ENCODE data around the gene NDUFA7. TPM values are rescaled to one million over a fixed set of nuclear protein-coding genes. Genes with fewer than 3 reads are reported as not detected.
"Not testable (repeated sequence)": the region's sequence is repeated elsewhere in the genome, so short reads cannot be mapped to it uniquely, and the experiment has no call there.

The NDUFA7 gene
- polyA plus RNA-seq, 3 donors: 49.9 to 153 (median 133) TPM

DNA sequence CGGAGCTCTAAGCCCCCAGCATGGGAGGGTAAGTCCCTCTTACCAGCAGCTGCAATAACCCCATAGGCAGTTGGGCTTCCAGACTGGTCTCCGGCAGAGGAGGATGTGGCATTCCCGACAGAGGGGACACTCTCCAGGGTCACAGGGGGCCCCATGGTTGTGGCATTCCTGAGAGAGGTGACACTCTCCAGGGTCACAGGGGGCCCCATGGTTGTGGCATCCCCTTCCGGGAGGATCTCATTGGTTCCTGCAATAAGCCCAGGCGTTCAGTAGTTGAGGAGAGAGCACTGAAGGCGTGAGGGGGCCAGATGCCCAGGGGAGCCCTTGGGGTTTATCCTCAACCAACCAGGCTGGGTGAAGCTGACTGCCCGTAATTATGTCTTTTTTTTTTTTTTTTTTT lies 18.4 kb downstream of the NDUFA7 start:
- no peak for DNase-seq
- Histone ChIP-seq H4K20me1 (ENCODE audit: insufficient read depth, low read length) (no peaks in the 10 kb centered on the region), H3K79me2 (ENCODE audit: insufficient read depth, low read length) (no peaks in the 10 kb centered on the region), H3K27ac (ENCODE audit: low read depth in 1 of 2, low read length in 2 of 2) (no peak overlapping the region), H3K36me3 (replicated peaks in 1 of 2; ENCODE audit: control insufficient read depth in 1 of 2, insufficient read depth in 2 of 2, low read length in 2 of 2) (no peaks in the 10 kb centered on the region), H2AFZ (ENCODE audit: insufficient read depth, low read depth, low read length, poor library complexity, severe bottlenecking) (no peak overlapping the region), H3K4me1 (ENCODE audit: control insufficient read depth in 1 of 2, insufficient read depth in 2 of 2, low read length in 2 of 2) (peaks cover 3% of the 10 kb centered on the region in 2 donors), H3K9me3 (replicated peaks in 1 of 2; ENCODE audit: control insufficient read depth in 1 of 2, insufficient read depth in 1 of 2, low read length in 2 of 2) (no peaks in the 10 kb centered on the region), H3K4me3 (replicated peaks in 1 of 3; ENCODE audit: low read depth in 2 of 3, low read length in 3 of 3) (no peak overlapping the region), H3K9ac (ENCODE audit: insufficient read depth, low read length, poor library complexity, severe bottlenecking) (no peak overlapping the region), H3K4me2 (replicated peaks; ENCODE audit: extremely low read depth, low read length, poor library complexity, severe bottlenecking) (no peak overlapping the region), H3K27me3 (ENCODE audit: control insufficient read depth in 2 of 2, insufficient read depth in 2 of 2, low read length in 2 of 2) (peaks cover 0 to 17% of the 10 kb centered on the region in 2 donors)
- 90% methylated on average over 2 of the region's 7 CpGs for WGBS (ENCODE audit: insufficient coverage)
- peaks cover 0 to 6% of the 10 kb centered on the region in 2 donors for H3K36me3 Mint-ChIP-seq
- intact Hi-C loops (cut with micrococcal nuclease): no loop called here
- H3K4me1 Mint-ChIP-seq: peaks cover 11% of the 10 kb centered on the region
- H3K27ac Mint-ChIP-seq: no peak overlapping the region
- H3K4me3 Mint-ChIP-seq: no peak overlapping the region
- peaks cover 28 to 57% (median 35%) of the 10 kb centered on the region in 3 donors for H3K27me3 Mint-ChIP-seq (ENCODE audit: low read depth in 3 of 3)
- peaks cover 0 to 3% (median 0%) of the 10 kb centered on the region in 7 donors for H3K9me3 Mint-ChIP-seq
- TF ChIP-seq, protein P1, sequence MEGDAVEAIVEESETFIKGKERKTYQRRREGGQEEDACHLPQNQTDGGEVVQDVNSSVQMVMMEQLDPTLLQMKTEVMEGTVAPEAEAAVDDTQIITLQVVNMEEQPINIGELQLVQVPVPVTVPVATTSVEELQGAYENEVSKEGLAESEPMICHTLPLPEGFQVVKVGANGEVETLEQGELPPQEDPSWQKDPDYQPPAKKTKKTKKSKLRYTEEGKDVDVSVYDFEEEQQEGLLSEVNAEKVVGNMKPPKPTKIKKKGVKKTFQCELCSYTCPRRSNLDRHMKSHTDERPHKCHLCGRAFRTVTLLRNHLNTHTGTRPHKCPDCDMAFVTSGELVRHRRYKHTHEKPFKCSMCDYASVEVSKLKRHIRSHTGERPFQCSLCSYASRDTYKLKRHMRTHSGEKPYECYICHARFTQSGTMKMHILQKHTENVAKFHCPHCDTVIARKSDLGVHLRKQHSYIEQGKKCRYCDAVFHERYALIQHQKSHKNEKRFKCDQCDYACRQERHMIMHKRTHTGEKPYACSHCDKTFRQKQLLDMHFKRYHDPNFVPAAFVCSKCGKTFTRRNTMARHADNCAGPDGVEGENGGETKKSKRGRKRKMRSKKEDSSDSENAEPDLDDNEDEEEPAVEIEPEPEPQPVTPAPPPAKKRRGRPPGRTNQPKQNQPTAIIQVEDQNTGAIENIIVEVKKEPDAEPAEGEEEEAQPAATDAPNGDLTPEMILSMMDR (IDR thresholded peaks at IDR 0.05): no peak

DNA sequence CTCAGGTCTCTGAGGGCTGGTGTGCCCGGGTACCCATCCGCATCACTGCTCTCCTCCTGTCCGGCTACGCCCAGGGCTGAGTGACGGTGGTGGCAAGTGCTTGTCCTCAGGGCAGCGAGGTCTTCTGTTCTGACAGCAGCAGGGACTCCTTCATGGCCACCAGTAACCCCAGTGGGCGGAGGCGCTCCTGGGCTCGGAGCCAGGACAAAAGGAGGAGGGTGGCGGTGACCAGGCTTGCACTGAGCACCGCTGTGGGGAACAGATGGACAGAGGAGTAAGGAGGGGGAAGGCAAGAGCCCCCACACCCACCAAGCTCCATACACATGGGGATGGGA lies 18.9 kb downstream of the NDUFA7 start:
- Histone ChIP-seq H2AFZ (ENCODE audit: insufficient read depth, low read depth, low read length, poor library complexity, severe bottlenecking) (no peak overlapping the region), H3K36me3 (replicated peaks in 1 of 2; ENCODE audit: control insufficient read depth in 1 of 2, insufficient read depth in 2 of 2, low read length in 2 of 2) (no peaks in the 10 kb centered on the region), H3K9me3 (replicated peaks in 1 of 2; ENCODE audit: control insufficient read depth in 1 of 2, insufficient read depth in 1 of 2, low read length in 2 of 2) (no peaks in the 10 kb centered on the region), H3K9ac (ENCODE audit: insufficient read depth, low read length, poor library complexity, severe bottlenecking) (no peak overlapping the region), H3K4me2 (replicated peaks; ENCODE audit: extremely low read depth, low read length, poor library complexity, severe bottlenecking) (no peak overlapping the region), H4K20me1 (ENCODE audit: insufficient read depth, low read length) (no peaks in the 10 kb centered on the region), H3K79me2 (ENCODE audit: insufficient read depth, low read length) (no peaks in the 10 kb centered on the region), H3K27me3 (ENCODE audit: control insufficient read depth in 2 of 2, insufficient read depth in 2 of 2, low read length in 2 of 2) (peaks cover 0 to 13% of the 10 kb centered on the region in 2 donors), H3K4me3 (replicated peaks in 1 of 3; ENCODE audit: low read depth in 2 of 3, low read length in 3 of 3) (no peak overlapping the region), H3K27ac (ENCODE audit: low read depth in 1 of 2, low read length in 2 of 2) (no peak overlapping the region), H3K4me1 (ENCODE audit: control insufficient read depth in 1 of 2, insufficient read depth in 2 of 2, low read length in 2 of 2) (no peaks in the 10 kb centered on the region)
- peaks cover 0 to 3% (median 0%) of the 10 kb centered on the region in 7 donors for H3K9me3 Mint-ChIP-seq
- 96% methylated on average over 6 of the region's 11 CpGs for WGBS (ENCODE audit: insufficient coverage)
- TF ChIP-seq, protein P1 (IDR thresholded peaks at IDR 0.05): no peak
- H3K36me3 Mint-ChIP-seq: peaks cover 0 to 2% of the 10 kb centered on the region in 2 donors
- no peak overlapping the region for H3K27ac Mint-ChIP-seq
- H3K4me1 Mint-ChIP-seq: peaks cover 7% of the 10 kb centered on the region
- peaks cover 25 to 54% (median 32%) of the 10 kb centered on the region in 3 donors for H3K27me3 Mint-ChIP-seq (ENCODE audit: low read depth in 3 of 3)
- no peak overlapping the region for H3K4me3 Mint-ChIP-seq
- intact Hi-C loops (cut with micrococcal nuclease): no loop called here
- DNase-seq: no peak

- H3K4me2 ChIP-seq (replicated peaks; ENCODE audit: extremely low read depth, low read length, poor library complexity, severe bottlenecking); H3K36me3 ChIP-seq (replicated peaks in 1 of 2; ENCODE audit: control insufficient read depth in 1 of 2, insufficient read depth in 2 of 2, low read length in 2 of 2); H3K9me3 Mint-ChIP-seq; DNase-seq; H4K20me1 ChIP-seq (ENCODE audit: insufficient read depth, low read length); H3K27ac ChIP-seq (ENCODE audit: low read depth in 1 of 2, low read length in 2 of 2); H3K27ac Mint-ChIP-seq; H3K79me2 ChIP-seq (ENCODE audit: insufficient read depth, low read length); H3K9ac ChIP-seq (ENCODE audit: insufficient read depth, low read length, poor library complexity, severe bottlenecking); H3K36me3 Mint-ChIP-seq; H3K4me1 Mint-ChIP-seq; H2AFZ ChIP-seq (ENCODE audit: insufficient read depth, low read depth, low read length, poor library complexity, severe bottlenecking); H3K4me3 ChIP-seq (replicated peaks in 1 of 3; ENCODE audit: low read depth in 2 of 3, low read length in 3 of 3); H3K4me1 ChIP-seq (ENCODE audit: control insufficient read depth in 1 of 2, insufficient read depth in 2 of 2, low read length in 2 of 2); H3K27me3 Mint-ChIP-seq (ENCODE audit: low read depth in 3 of 3); H3K27me3 ChIP-seq (ENCODE audit: control insufficient read depth in 2 of 2, insufficient read depth in 2 of 2, low read length in 2 of 2); H3K9me3 ChIP-seq (replicated peaks in 1 of 2; ENCODE audit: control insufficient read depth in 1 of 2, insufficient read depth in 1 of 2, low read length in 2 of 2); H3K4me3 Mint-ChIP-seq; intact Hi-C loops (cut with micrococcal nuclease): not testable (repeated sequence)
- WGBS (ENCODE audit: insufficient coverage): no CpG with 5 or more reads among the region's 9 CpGs
These were observed 29.8 kb downstream of the NDUFA7 start for GRCh38 chr19:8291337-8291736.

Measured in CD14-positive monocyte (primary cell).